ENCODE results near the gene MUC6. TPM values are rescaled to one million over a fixed set of nuclear protein-coding genes. Genes with fewer than 3 reads are reported as not detected.

MUC6 gene
- total and polyA plus RNA-seq, 10 of the 15 experiments (the other 5 are each of a cell fraction or from before 2014, with no cell fraction given): 0.03 TPM; not detected in 8

DNA sequence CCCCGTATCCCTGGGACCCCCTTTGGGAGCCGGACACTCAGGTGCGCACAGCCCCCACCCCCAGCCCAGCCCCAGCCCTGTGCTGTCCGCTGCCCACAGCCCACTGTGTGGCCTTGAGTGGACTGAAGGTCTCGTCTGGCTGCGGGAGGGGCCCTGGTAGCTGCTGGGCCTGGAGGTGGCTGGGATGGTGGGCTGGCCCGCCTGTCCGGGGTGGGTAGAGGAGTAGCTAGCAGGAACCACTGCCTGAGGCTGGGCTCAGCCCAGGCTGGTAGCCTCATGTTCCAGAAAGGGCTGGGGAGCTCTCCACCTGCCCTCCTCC is 4.6 kb upstream of the MUC6 start:
- Histone ChIP-seq H2AFZ (ENCODE audit: control insufficient read depth, low read depth, low read length) (no peak overlapping the region), H3K4me1 (ENCODE audit: control insufficient read depth, insufficient read depth, low read length) (no peaks in the 10 kb centered on the region), H3K9ac (ENCODE audit: control insufficient read depth, insufficient read depth, low read length) (no peak overlapping the region), H3K36me3 (ENCODE audit: control insufficient read depth in 2 of 2, insufficient read depth in 2 of 2, low read length in 1 of 2) (no peaks in the 10 kb centered on the region), H3K27me3 (replicated peaks in 1 of 2; ENCODE audit: control insufficient read depth in 2 of 2, insufficient read depth in 2 of 2, low read length in 1 of 2) (no peaks in the 10 kb centered on the region), H3K4me2 (ENCODE audit: control insufficient read depth, insufficient read depth) (no peak overlapping the region), H3K27ac (ENCODE audit: control insufficient read depth, insufficient read depth) (no peak overlapping the region), H3K79me2 (ENCODE audit: control insufficient read depth, insufficient read depth, low read length) (no peaks in the 10 kb centered on the region), H3K9me3 (replicated peaks; ENCODE audit: control insufficient read depth, insufficient read depth, low read length) (no peaks in the 10 kb centered on the region), H3K4me3 (no peak overlapping the region), H4K20me1 (ENCODE audit: control insufficient read depth, insufficient read depth) (no peaks in the 10 kb centered on the region)
- in situ Hi-C loops (cut with MboI): no loop called here
- DNase-seq (ENCODE audit: low read depth, low spot score) (no peak), ATAC-seq (no peak), FAIRE-seq (no peak)
- POLR2A ChIA-PET: no interaction called here
- no peak for TF ChIP-seq CBX5 (IDR thresholded peaks at IDR 0.05; ENCODE audit: low read depth)
- RAD21 ChIA-PET (ENCODE audit: unreplicated experiment): no interaction called here
- SMC1A ChIA-PET (ENCODE audit: uncharacterized antibody, unreplicated experiment): no interaction called here
- WGBS (ENCODE audit: insufficient coverage, insufficient replicate concordance, low lambda C conversion rate, missing lambda C conversion rate): 49% methylated on average over 7 of the region's 8 CpGs
- intact Hi-C loops (cut with micrococcal nuclease; ENCODE audit: unreplicated experiment): no loop called here
- BruUV-seq (replicated peaks): no TSS peak
- CTCF ChIA-PET: no interaction called here

GRCh38 chr11:1040428-1041148 is 4.1 kb upstream of the MUC6 start:
- ChIA-PET POLR2A (no interaction called here), RAD21 (ENCODE audit: unreplicated experiment) (no interaction called here), SMC1A (ENCODE audit: uncharacterized antibody, unreplicated experiment) (no interaction called here), CTCF (no interaction called here)
- in situ Hi-C loops (cut with MboI): no loop called here
- Histone ChIP-seq H3K9me3 (replicated peaks; ENCODE audit: control insufficient read depth, insufficient read depth, low read length) (no peaks in the 10 kb centered on the region), H3K79me2 (ENCODE audit: control insufficient read depth, insufficient read depth, low read length) (no peaks in the 10 kb centered on the region), H3K4me2 (ENCODE audit: control insufficient read depth, insufficient read depth) (no peak overlapping the region), H4K20me1 (ENCODE audit: control insufficient read depth, insufficient read depth) (no peaks in the 10 kb centered on the region), H3K27me3 (replicated peaks in 1 of 2; ENCODE audit: control insufficient read depth in 2 of 2, insufficient read depth in 2 of 2, low read length in 1 of 2) (no peaks in the 10 kb centered on the region), H3K4me3 (no peak overlapping the region), H3K4me1 (ENCODE audit: control insufficient read depth, insufficient read depth, low read length) (no peaks in the 10 kb centered on the region), H3K36me3 (ENCODE audit: control insufficient read depth in 2 of 2, insufficient read depth in 2 of 2, low read length in 1 of 2) (no peaks in the 10 kb centered on the region), H2AFZ (ENCODE audit: control insufficient read depth, low read depth, low read length) (no peak overlapping the region), H3K27ac (ENCODE audit: control insufficient read depth, insufficient read depth) (no peak overlapping the region), H3K9ac (ENCODE audit: control insufficient read depth, insufficient read depth, low read length) (no peak overlapping the region)
- BruUV-seq (replicated peaks): no TSS peak
- DNase-seq (ENCODE audit: low read depth, low spot score): no peak
- FAIRE-seq: no peak
- no peak for TF ChIP-seq NRF1 (conservative IDR thresholded peaks at IDR 0.05; ENCODE audit: low read depth, low read length)
- no peak for TF ChIP-seq ZNF384 (IDR thresholded peaks at IDR 0.05; ENCODE audit: borderline replicate concordance, low read depth, low read length)
- TF ChIP-seq IKZF2 (IDR thresholded peaks at IDR 0.05): no peak
- no peak for TF ChIP-seq BCL11A (IDR thresholded peaks at IDR 0.05; ENCODE audit: low read depth, low read length)
- TF ChIP-seq CBX5 (IDR thresholded peaks at IDR 0.05; ENCODE audit: low read depth): no peak
- no peak for TF ChIP-seq CHD2 (IDR thresholded peaks at IDR 0.05; ENCODE audit: borderline replicate concordance, low read depth, low read length)
- TF ChIP-seq MEF2B (IDR thresholded peaks at IDR 0.05; ENCODE audit: partially characterized antibody, poor library complexity, severe bottlenecking): no peak
- no peak for TF ChIP-seq ZSCAN29 (IDR thresholded peaks at IDR 0.05)
- no peak for TF ChIP-seq NBN (IDR thresholded peaks at IDR 0.05)
- TF ChIP-seq PKNOX1 (IDR thresholded peaks at IDR 0.05): no peak
- intact Hi-C loops (cut with micrococcal nuclease; ENCODE audit: unreplicated experiment): no loop called here
- WGBS (ENCODE audit: insufficient coverage, insufficient replicate concordance, low lambda C conversion rate, missing lambda C conversion rate): 35% methylated on average over 14 of the region's 16 CpGs
- ATAC-seq: no peak
